Activated CD4-positive, alpha-beta T cell treated with anti-CD3 and anti-CD28 coated beads, Interleukin-2, Interleukin-6, amounts not matched to agents 100 ng/mL and 50 ng/mL, durations not matched to agents 16 hours and 8 hours (primary cell): ENCODE measurements around the gene KCNQ2.
"Not testable (repeated sequence)": the region's sequence is repeated elsewhere in the genome, so short reads cannot be mapped to it uniquely, and the experiment has no call there.

Experiments
- DNase-seq: peaks from one replicate; pipeline ENCODE4 v3.0.0-alpha.2; 2020

The KCNQ2 gene

GRCh38 chr20:63488315-63489251 lies 16.1 kb upstream of the KCNQ2 start:
- DNase-seq = no peak

DNA sequence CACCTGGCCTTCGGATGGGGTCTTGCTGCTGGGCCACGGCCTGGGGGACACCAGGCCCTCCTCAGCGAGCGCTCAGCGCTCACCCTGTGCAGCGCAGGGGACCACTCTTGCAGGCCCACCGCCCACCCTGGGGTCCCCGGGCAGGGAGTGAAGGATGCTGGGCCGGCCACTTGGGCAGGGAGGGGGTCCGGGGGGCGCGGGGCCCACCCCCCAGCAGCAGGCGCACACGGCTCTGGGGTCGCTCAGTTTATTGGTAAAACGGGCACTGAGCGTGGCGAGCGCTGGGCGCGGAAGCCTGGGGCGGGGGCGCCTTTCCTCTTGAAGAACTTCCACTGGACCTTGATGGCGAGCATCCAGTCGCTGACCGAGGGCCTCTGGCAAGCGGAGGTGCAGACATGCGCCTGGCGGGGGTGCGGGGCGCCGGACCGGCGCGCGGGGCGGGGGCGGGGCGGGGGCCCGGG lies 15.4 kb upstream of the KCNQ2 start:
- no peak for DNase-seq

GRCh38 chr20:63487116-63487764 lies 14.8 kb upstream of the KCNQ2 start:
- no peak for DNase-seq

DNA sequence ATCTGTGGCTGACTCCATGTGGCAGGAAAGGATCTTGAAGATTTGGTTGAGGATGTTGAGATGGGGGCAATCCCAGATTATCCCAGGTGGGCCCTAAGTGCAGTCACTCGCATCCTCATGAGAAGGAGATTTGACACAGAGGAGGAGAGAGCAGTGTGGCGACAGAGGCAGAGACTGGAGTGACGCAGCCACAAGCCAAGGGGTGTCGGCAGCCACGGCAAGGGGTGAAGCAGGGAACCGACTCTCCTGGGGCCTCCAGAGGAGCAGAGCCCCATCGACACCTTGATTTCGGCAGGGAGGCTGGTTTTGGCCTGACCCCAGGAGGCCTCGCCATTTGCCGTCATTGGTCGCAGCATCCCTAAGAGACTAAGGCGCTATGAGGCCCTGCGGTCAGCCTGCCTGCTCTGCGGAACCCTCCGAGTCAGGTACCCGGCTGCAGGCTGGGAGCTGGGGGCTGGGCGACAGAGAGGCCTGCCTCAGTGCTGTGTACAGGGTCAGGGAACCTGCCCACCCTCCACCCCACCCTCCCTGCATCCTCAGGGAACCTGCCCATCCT lies 13.9 kb upstream of the KCNQ2 start:
- no peak for DNase-seq

- no peak for DNase-seq
These were observed 12.4 kb upstream of the KCNQ2 start for GRCh38 chr20:63484651-63485403.

DNA sequence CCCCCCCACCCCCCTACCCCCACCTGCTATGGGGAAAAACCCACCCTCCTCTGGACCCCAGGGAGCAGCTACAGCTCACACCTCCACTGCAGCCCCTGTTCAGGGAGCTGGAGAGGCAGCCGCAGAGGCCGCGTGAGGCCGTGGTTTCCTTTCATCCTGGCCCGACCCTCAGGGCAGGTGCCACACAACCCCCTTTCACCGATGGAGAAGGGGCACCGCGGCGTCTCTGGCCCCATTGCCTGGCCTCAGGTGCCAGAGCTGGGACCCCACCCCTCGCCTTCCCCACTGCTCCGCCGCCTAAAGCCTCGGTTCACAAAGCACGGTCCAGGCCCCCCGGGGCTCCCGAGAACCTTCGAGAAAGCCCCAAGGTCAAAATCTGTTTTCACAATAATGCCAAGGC lies 11.8 kb upstream of the KCNQ2 start:
- no peak for DNase-seq

DNA sequence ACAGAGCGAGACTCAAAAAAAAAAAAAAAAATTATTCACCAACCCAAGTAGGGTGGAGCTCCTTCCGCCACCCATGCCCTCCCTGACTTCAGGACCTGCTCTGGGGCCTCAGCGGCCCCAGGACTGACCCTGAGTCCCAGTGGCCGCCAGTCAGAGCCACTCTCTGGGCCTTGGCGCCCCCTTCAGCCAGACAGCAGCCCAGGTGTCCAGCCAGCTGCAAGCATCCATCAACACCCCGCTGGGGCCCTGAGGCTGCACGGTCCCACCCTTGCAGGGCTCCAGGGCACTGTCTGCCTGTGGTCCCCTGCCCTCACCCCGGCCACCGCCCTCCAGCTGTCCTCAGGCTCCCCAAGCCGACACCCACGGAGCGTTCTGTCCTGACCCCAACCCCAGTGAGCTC lies 11.4 kb upstream of the KCNQ2 start:
- no peak for DNase-seq

DNA sequence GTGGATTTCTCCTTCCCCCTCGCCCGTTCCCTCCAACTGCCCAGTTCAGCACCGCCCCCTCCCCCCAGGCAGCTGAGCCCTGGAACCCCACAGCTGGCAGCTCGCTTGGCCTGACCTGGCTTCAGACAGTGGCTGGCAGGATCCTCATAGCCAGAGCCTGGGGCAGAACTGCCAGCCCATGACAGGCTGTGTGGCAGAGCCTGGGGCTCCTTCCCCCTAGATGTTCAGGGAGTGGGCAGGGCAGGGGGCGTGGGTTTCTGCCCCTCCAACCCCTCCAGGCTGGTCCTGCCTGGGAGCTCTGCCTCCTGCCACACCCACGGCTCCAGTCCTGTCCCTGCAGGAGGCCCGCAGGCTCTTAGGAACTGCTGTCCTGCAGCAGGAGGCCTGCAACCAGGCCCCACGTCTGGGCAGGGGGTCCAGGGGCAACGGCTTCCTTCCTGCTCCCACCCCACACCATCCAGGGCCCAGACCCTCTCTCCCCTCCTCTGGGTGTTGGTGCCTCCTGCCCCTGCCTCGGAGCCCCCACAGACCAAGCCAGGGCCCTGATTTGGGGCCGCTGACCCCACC lies 9.6 kb upstream of the KCNQ2 start:
- no peak for DNase-seq

DNA sequence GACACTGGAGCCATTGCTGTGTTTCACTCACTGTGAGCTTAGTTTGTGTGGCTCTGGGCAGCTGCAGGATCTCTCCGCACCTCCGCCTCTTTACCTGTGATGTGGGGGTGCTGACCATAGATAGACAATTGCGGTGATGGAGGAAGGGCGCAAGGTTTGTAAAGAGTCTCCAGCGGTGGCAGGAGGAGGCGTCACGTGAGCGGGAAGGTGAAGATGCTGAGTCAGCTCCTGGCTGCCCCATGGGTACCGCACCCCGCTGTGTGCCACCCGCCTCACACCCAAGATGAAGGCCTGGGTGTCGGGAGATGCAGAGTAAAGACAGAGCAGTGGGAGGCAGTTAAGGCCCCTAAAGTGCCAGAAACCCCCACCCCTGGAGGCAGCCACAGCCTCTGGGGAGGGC lies 9.0 kb upstream of the KCNQ2 start:
- DNase-seq = no peak

- not testable (repeated sequence) for DNase-seq
These were observed 7.4 kb upstream of the KCNQ2 start for GRCh38 chr20:63479695-63480419.

- DNase-seq = no peak
These were observed 6.2 kb upstream of the KCNQ2 start for GRCh38 chr20:63478346-63479302.

DNA sequence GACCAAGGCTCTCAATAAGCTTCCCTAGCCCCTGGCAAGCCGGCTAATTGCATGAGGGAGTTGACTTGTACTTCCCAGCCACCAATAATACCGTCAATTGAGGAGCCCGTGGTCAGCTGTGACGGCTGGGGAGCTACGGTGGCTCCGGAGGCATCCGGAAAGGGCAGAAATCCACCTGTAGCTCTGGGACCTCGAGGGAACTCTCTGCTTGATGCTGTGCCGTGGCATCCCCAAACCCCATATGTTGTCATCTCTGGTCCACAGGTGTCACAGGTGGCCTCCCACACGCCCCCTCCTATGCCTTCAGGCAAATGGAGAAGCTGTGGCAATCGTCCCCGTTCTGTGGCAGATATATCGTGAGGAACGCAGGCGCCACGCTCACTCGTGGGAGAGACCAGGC lies 5.5 kb upstream of the KCNQ2 start:
- no peak for DNase-seq

- no peak for DNase-seq
These were observed 4.7 kb upstream of the KCNQ2 start for GRCh38 chr20:63477061-63477616.

- no peak for DNase-seq
These were observed 2.8 kb upstream of the KCNQ2 start for GRCh38 chr20:63475209-63475608.

- no peak for DNase-seq
These were observed 1.3 kb upstream of the KCNQ2 start for GRCh38 chr20:63473555-63474449.

DNA sequence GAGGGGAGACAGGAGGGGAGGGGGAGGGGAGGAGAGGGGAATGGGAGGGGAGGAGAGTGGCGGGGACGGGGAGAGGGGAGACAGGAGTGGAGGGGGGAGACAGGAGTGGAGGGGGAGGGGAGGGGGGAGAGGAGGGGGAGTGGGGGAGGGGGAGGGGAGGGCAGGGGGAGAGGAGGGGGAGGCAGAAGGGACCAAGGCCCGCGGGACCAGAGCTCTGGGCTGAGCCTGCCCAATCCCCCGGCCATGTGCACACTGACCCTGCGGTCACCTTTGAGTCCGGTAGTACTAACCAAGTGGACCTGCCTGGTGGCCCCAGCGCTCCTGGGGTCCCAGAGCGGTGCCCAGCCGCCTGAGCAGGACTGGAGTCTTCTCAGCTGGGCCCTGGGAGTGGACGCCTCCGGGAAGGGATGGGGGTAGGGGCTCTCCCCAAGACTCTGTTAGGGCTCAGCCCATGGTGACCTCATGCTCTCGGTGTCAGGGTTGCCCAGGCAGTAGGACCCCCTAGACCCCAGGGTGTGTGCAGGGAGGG lies 471 bp upstream of the KCNQ2 start:
- no peak for DNase-seq

- no peak for DNase-seq
These were observed 806 bp downstream of the KCNQ2 start for GRCh38 chr20:63471717-63471980.

DNA sequence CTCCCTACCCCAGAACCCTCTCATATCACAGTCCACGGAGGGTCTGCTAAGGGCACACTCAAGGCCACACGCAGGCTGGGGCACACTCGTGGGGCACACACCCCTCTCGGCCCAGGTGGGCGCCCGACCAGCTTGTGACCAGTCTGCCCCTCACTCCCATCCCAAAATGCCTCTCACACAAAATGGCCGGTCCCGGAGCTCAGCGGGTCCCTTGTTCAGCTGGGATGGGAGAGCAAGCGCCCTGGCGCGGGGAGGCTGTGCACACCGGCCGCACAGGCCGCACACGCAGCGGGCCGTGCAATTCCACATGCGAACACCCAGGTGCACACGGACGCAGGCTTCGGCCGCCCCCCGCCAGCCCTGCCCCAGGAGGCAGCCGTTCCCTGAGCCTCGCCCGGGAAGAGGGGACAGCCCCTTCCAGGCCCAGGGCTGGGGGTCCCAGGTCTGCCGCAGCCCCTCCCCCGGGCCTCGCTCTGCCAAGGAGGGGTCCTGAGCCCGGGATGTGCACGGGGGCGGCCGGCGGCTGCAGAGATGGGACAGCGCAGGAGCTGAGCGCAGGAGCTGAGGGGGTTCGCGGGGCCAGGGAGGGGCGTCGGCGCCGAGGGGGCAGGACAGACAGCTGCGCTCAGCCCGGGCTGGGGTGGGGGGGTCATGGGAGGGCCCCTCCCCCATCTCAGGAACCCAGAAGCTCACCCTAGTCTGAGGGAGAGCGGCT lies 1.3 kb downstream of the KCNQ2 start:
- no peak for DNase-seq

DNA sequence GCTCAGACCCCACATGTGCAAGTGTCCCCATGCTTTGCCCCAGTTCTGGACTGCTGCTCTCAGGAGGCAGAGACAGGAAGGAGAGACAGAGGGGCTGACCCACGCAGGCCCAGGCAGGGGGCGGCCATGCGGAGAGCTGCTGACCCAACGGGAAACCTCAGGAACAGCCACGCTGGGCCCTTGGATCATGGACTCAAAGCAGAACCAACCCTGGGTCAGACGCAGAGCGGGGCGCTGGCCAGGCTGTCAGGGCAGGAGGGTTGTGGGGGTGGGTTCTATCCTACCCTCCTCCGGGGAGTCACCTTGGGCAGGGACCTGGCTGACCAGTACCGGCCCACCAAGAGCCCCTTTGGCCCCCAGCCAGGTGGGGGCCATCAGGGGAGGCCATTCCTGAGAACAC lies 2.0 kb downstream of the KCNQ2 start:
- DNase-seq = no peak
